Cardiac fibroblast (primary cell): ENCODE results near the gene GORASP2.
A peak's percentile ranks its signal among the peaks of the same experiment; 100 is the strongest.

Experiments
- DNase-seq, 2 donors: peaks; one replicate each; pipeline versions ENCODE4 v3.0.0 to v3.0.0-alpha.2; 2010; ENCODE audit warnings: low read depth in 2 of 2
- H3K4me3 ChIP-seq, 2 donors: replicated peaks in 1 of 2; 1 replicate in 1 of 2; 2 replicates in 1 of 2; pipeline ENCODE4 v1.5.1; 2011; ENCODE audit warnings: low read depth in 2 of 2, low read length in 2 of 2, mild to moderate bottlenecking in 2 of 2, moderate library complexity in 1 of 2
- CTCF ChIP-seq: IDR thresholded peaks from one replicate; pipeline ENCODE4 v1.5.1; 2011; ENCODE audit warnings: low read depth, mild to moderate bottlenecking, low read length, inconsistent platforms

Gene GORASP2

GRCh38 chr2:170928824-170929685, at the start of gene GORASP2:
GORASP2 (plus strand) TSS chr2:170929253; CDS start chr2:170929341, 88 bp downstream.
- TF ChIP-seq CTCF, result peak; percentile 91
- peak within 1 kb of the TSS; percentile 74 to 82 for H3K4me3 ChIP-seq
- DNase-seq, result peak; percentile 100

- no peak for DNase-seq
- H3K4me3 ChIP-seq, result no peak overlapping the region
- TF ChIP-seq CTCF, result no peak
These were observed 47.2 kb upstream of the GORASP2 start for GRCh38 chr2:170881840-170882239.

- no peak overlapping the region for H3K4me3 ChIP-seq
- TF ChIP-seq CTCF, result no peak
- no peak for DNase-seq
These were observed 46.3 kb upstream of the GORASP2 start for GRCh38 chr2:170882758-170883157.

- TF ChIP-seq CTCF, result no peak
These were observed 45.4 kb upstream of the GORASP2 start for GRCh38 chr2:170883683-170884082.

GRCh38 chr2:170885130-170885791, 43.8 kb upstream of the GORASP2 start:
- no peak overlapping the region for H3K4me3 ChIP-seq
- DNase-seq, result no peak
- no peak for TF ChIP-seq CTCF

More at GRCh38 chr2:170883683-170884082, 45.4 kb upstream of the GORASP2 start:
- no peak overlapping the region for H3K4me3 ChIP-seq
- no peak for DNase-seq

- H3K4me3 ChIP-seq, result no peak overlapping the region
- TF ChIP-seq CTCF, result no peak
- DNase-seq, result peak; percentile 54 to 55
These were observed 42.7 kb upstream of the GORASP2 start for GRCh38 chr2:170886386-170886785.
